Activated CD8-positive, alpha-beta memory T cell treated with anti-CD3 and anti-CD28 coated beads, Interleukin-2, amount 50 U/mL, for 1 hour (primary cell): Measurements from ENCODE around the gene AKAP13.
"Not testable (repeated sequence)": the region's sequence is repeated elsewhere in the genome, so short reads cannot be mapped to it uniquely, and the experiment has no call there.

Experiments used
- DNase-seq: peaks from one replicate; pipeline ENCODE4 v3.0.0-alpha.2; 2020; ENCODE audit errors: extremely low read depth

AKAP13 gene

GRCh38 chr15:85475317-85475701, 94.9 kb downstream of the AKAP13 start:
- no peak for DNase-seq

DNA sequence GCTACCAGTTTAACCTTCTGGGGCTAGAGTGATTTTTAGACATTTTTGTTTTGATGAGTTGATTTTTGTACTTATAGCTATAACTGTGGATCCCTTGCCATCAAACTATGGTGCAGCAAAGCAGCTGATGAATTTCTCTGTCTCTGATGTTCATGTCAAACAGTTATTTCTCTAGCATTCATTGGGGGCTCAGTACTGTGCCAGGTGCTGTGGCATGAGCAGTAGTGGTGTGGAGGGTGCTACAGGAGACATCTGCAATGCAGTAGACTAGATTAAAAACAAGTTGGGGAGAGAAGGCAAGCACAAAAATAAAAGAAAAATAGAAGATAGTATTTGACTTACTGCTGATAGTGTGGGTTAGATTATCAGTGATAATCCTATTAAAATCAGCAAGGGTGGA, 95.3 kb downstream of the AKAP13 start:
- no peak for DNase-seq

DNA sequence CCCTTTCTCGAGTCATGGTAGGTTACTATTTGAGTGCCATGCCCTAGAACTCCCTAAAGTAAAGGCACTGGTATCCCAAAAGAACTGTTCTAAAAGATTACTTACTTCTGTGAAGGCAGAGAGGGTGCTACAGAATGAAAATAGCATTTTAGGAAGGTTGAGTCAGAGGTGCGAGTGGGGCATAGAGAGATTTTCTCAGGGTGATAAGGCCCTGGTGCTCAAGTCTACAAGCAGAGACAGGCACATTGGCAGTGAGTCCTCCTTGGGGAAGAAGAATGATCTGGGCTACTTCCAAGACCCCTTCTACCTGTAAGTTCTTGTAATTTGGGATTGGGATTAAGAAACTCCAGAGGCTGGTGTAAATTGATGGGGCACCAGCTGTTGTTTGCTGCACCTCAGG, 96.7 kb downstream of the AKAP13 start:
- no peak for DNase-seq

DNA sequence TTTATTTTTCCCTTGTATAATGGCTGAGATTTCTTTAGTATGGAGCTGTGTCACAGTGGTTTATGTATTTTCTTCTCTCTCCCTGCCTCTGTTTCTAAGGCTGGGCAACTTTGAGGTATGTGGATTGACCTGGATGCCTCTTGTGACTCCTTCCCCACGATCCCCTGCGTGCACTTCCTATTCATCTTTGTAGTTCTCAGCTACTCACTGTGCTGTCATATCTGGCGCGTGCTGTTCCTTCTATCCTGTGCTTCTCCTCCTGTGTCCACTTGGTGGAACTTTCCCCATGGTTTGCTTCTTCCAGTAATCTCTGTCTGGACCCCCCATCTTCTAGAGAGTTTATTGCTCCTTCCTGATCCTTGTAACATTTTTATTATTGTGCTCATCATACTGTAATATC, 97.3 kb downstream of the AKAP13 start:
- no peak for DNase-seq

DNA sequence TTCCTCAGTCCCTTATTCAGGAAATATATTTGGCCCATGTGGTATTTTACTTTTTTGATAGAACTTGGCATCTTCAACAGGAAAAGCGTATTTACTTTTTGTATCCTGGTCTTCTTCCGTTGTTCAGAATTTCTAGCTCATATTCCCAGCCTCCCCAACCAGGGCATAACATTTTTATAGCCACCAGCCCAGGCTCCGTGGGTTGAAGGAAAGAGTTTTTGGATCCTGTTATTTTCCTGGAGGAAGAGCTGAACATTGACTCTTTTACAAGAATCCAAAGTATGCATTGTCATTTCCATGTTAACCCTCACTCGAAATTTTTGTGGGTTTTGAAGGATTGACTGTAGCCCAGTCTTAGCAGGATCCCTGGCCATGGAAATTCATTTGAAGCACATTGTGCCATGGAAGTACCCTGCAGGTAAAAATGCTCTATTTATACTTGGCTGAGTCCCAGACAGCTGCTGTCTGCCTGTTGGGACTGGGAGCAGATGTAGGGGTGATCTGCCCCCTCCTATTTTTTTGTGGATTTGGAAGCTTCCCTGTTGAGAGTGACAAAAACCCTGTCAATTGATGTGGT, 98.8 kb downstream of the AKAP13 start:
- no peak for DNase-seq

DNA sequence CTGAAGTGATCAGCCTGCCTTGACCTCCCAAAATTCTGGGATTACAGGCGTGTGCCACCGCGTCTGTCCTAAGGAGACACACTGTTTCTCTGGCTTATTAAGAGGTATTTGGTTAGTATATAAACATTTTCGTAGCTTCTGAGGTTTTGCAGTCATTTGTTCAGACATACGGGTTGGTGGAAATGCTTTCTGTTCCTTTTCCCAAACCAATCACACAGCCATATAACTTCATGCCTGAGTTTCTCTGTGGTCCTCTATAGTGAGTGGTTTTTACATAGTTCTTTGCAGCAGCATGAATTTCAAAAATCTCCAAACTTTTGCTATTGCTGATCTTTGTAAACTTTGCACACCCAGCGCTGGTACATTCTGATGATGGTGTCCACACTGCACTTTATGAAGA, 100.5 kb downstream of the AKAP13 start:
- DNase-seq = no peak

GRCh38 chr15:85481543-85481942, 101.1 kb downstream of the AKAP13 start:
- not testable (repeated sequence) for DNase-seq

GRCh38 chr15:85482894-85483293, 102.5 kb downstream of the AKAP13 start:
- no peak for DNase-seq

DNA sequence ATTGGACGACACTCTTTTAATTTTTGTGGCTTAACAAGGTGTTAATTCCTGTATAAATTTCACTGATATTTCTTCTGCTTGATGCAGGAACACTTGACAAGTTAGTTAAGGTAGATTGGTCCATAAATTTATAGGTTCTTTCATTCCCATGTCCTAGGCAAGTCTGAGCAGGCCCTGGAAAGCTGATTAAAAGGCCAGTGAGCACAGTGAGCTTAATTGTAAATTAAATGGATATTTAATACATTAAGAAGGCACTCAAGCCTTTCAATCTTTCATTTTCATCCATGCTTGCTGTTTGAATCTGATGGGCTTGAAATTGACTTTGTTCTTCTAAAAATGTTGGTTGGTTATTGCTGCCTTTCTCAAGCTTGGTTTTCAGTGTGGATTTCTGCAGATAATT, 103.6 kb downstream of the AKAP13 start:
- DNase-seq = not testable (repeated sequence)

GRCh38 chr15:85484923-85485322, 104.5 kb downstream of the AKAP13 start:
- DNase-seq = not testable (repeated sequence)

DNA sequence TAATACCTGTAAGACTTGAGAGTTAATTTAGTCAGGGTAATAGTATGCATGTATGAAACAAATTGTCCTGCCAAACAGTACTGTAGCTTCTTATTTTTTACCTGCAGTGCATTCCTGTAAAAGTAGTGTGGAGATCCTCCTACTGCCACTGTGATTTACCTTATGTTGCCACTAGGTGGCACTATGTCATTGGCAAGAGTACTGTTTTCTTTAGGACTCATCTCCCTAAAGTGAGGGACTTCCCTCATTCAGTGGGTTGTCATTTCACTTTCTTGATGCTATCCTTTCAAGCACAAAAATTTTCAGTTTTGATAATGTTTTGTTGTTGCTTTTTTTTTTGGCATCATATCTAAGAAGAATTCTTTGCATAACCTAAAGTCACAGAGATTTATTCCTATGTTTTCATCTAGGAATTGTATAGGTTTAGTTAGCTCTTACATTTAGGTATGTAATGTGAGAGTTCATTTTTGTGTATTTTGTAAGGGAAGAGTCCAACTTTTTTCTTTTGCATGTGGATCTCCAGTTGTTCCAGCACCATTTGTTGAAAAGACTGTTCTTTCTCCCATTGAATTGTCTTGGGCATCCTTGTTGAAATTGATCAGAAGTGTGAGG, 105.7 kb downstream of the AKAP13 start:
- peak; percentile 21 for DNase-seq

DNA sequence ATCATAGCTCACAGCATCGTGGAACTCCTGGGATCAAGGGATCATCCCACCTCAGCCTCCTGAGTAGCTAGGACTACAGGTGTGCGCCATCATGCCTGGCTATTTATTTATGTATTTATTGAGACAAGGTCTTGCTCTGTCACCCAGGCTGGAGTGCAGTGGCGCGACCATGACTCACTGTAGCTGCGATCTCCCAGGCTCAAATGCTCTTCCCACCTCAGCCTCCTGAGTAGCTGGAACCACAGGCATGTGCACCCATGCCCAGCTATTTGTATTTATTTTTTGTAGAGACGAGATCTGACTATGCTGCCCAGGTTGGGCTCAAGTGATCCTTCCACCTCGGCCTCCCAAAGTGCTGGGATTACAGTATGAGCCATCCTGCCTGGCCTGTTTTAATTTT, 107.4 kb downstream of the AKAP13 start:
- not testable (repeated sequence) for DNase-seq

- no peak for DNase-seq
These were observed 108.6 kb downstream of the AKAP13 start for GRCh38 chr15:85488997-85489396.

DNA sequence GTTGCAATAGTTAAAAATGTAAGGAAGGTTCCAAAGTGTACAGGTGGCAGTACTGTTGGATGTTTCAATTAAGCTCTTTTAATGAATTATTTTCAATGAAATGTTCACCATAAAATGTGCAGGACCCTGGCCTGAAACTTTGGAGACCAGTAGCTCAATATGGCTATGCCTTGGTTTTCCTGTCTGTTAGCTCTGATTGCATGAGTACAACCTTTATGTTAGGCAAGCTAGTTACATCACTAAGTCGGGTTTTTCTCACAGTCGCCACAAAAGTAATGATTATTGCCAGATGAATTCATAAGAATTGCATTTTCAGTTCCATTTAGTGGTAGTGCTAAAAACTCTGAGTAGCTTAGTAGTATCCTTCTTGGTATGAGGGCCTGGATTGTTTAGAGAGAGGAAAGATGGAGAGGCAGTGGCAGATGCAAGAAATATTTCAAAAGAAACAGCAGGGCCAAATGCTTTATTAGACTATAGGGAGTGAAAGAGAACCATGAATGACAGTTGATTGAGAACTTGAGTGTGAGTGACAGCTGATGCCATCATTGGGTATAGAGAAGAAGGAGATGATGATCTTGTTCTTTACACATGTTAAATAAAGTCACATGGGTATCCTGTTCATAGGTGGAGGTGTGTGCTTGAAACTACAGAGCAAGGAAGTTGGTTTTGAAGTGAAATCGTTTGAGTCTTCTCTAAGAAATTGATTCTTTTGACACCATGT, 109.5 kb downstream of the AKAP13 start:
- no peak for DNase-seq

GRCh38 chr15:85490856-85491255, 110.5 kb downstream of the AKAP13 start:
- no peak for DNase-seq

DNA sequence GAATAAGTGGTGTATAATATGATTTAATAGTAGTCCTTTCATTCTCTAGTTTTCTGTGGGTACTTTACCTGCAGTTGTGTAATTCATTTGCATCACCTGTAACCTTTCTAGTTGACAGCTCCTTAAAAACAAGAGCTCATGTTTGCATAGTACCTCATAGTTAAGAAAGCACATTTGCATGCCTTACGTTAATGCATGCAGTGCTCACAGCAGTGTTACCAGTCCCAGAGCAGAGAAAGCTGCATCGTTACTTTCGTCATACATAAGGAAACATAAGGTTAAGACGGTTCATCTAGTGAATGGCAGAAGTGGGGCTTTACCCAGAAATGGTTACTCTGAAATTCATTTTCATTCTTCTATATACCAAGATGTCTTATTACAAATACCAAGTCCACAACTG, 111.3 kb downstream of the AKAP13 start:
- no peak for DNase-seq

DNA sequence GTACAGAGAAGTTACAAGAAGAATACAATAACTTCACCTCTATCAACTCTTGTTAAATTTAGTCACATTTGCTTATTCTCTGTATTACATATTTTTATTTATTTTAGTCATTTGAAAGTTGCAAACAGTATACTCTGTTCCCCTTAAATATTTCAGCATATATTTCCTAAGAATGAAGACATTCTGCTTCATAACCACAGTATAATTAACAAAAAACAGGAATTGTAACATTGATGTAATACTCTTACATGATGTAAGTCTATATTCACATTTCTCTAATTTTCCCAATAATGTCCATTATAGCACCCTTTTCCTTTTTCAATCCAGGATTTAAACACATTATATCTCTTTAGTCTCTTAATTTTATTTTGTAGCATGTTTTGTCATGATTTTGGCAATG, 112.0 kb downstream of the AKAP13 start:
- no peak for DNase-seq

DNA sequence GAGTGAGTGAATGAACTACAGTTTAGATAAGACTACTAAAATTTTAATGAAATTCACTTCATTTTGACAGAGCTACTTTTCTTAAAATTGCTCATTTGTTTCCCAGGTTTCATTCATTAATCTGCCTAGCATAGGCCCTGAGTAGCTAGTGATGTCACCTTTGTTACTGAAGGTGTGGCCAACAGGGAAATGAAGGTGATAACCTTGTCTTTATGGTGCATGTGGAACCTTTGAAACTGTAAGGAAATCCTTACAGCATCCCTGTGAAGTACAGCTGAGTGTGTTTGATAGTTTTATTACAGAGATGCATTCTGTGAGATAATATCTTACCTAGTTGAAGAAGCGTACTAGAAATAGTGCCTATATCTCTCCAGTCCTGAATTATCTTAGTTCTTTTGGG, 112.9 kb downstream of the AKAP13 start:
- DNase-seq = no peak

- no peak for DNase-seq
These were observed 113.8 kb downstream of the AKAP13 start for GRCh38 chr15:85494048-85494777.

GRCh38 chr15:85495096-85495495, 114.7 kb downstream of the AKAP13 start:
- no peak for DNase-seq

- DNase-seq = no peak
These were observed 115.1 kb downstream of the AKAP13 start for GRCh38 chr15:85495544-85495943.

GRCh38 chr15:85496151-85496550, 115.7 kb downstream of the AKAP13 start:
- no peak for DNase-seq
